Jurkat, Clone E6-1 (cell line): Measurements from ENCODE around the gene CERS5.
"Not testable (repeated sequence)": the region's sequence is repeated elsewhere in the genome, so short reads cannot be mapped to it uniquely, and the experiment has no call there.

Experiments
- DNase-seq: peaks from one replicate; pipeline ENCODE4 v3.0.0-alpha.2; 2011; ENCODE audit warnings: low read depth, low spot score
- H3K4me3 ChIP-seq: 2 replicates; pipeline ENCODE4 v1.5.1; 2011; ENCODE audit warnings: mild to moderate bottlenecking, low read length, control low read depth, moderate library complexity

CERS5 gene

GRCh38 chr12:50149311-50149710, 17.9 kb downstream of the CERS5 start:
- no peak overlapping the region for H3K4me3 ChIP-seq
- DNase-seq: no peak

- not testable (repeated sequence) for DNase-seq, H3K4me3 ChIP-seq
These were observed 19.2 kb downstream of the CERS5 start for GRCh38 chr12:50148011-50148410.

GRCh38 chr12:50147281-50147680, 19.9 kb downstream of the CERS5 start:
- no peak overlapping the region for H3K4me3 ChIP-seq
- DNase-seq: no peak

- H3K4me3 ChIP-seq: no peak overlapping the region
These were observed 21.7 kb downstream of the CERS5 start for GRCh38 chr12:50145439-50145838.

GRCh38 chr12:50142993-50143392, 24.2 kb downstream of the CERS5 start:
- DNase-seq: no peak
- no peak overlapping the region for H3K4me3 ChIP-seq

More at GRCh38 chr12:50145439-50145838, 21.7 kb downstream of the CERS5 start:
- no peak for DNase-seq

GRCh38 chr12:50132505-50133135, 34.5 kb downstream of the CERS5 start:
- no peak for DNase-seq

GRCh38 chr12:50129290-50129689, 37.9 kb downstream of the CERS5 start:
- no peak for DNase-seq
- H3K4me3 ChIP-seq: no peak overlapping the region

More at GRCh38 chr12:50132505-50133135, 34.5 kb downstream of the CERS5 start:
- H3K4me3 ChIP-seq: no peak overlapping the region

GRCh38 chr12:50127546-50127945, 39.6 kb downstream of the CERS5 start:
- DNase-seq: no peak
- no peak overlapping the region for H3K4me3 ChIP-seq

GRCh38 chr12:50123203-50123602, 44.0 kb downstream of the CERS5 start:
- DNase-seq: no peak
- H3K4me3 ChIP-seq: no peak overlapping the region

GRCh38 chr12:50121641-50122040, 45.5 kb downstream of the CERS5 start:
- no peak overlapping the region for H3K4me3 ChIP-seq
- DNase-seq: no peak

- H3K4me3 ChIP-seq: no peak overlapping the region
- no peak for DNase-seq
These were observed 46.2 kb downstream of the CERS5 start for GRCh38 chr12:50120953-50121352.

GRCh38 chr12:50120521-50120920, 46.6 kb downstream of the CERS5 start:
- no peak overlapping the region for H3K4me3 ChIP-seq
- no peak for DNase-seq

- no peak for DNase-seq
- H3K4me3 ChIP-seq: no peak overlapping the region
These were observed 47.8 kb downstream of the CERS5 start for GRCh38 chr12:50119387-50119786.

- no peak for DNase-seq
- H3K4me3 ChIP-seq: no peak overlapping the region
These were observed 50.0 kb downstream of the CERS5 start for GRCh38 chr12:50117057-50117622.

GRCh38 chr12:50112456-50113218, 54.5 kb downstream of the CERS5 start:
- peak overlapping the region; percentile 100 for H3K4me3 ChIP-seq
- DNase-seq: no peak

GRCh38 chr12:50111693-50112455, 55.3 kb downstream of the CERS5 start, which contains the start of gene COX14:
TSS of gene COX14 (plus strand) at chr12:50112236. CDS start at chr12:50120044, 7,808 bp downstream.
- peak within 1 kb of the TSS; percentile 100 for H3K4me3 ChIP-seq
- DNase-seq: peak; percentile 99

GRCh38 chr12:50111395-50111692, 55.8 kb downstream of the CERS5 start:
- no peak for DNase-seq

GRCh38 chr12:50110762-50111351, 56.3 kb downstream of the CERS5 start:
- H3K4me3 ChIP-seq: no peak overlapping the region
- DNase-seq: no peak

More at GRCh38 chr12:50111395-50111692, 55.8 kb downstream of the CERS5 start:
- H3K4me3 ChIP-seq: peak overlapping the region; percentile 100

- no peak for DNase-seq
- H3K4me3 ChIP-seq: no peak overlapping the region
These were observed 56.9 kb downstream of the CERS5 start for GRCh38 chr12:50110127-50110761.
